ENCODE data around the gene INTS1. TPM values are rescaled to one million over a fixed set of nuclear protein-coding genes. Genes with fewer than 3 reads are reported as not detected.

INTS1 gene
- total RNA-seq, 2 donors from 2014 or later, result 66.3 to 72.9 TPM

DNA sequence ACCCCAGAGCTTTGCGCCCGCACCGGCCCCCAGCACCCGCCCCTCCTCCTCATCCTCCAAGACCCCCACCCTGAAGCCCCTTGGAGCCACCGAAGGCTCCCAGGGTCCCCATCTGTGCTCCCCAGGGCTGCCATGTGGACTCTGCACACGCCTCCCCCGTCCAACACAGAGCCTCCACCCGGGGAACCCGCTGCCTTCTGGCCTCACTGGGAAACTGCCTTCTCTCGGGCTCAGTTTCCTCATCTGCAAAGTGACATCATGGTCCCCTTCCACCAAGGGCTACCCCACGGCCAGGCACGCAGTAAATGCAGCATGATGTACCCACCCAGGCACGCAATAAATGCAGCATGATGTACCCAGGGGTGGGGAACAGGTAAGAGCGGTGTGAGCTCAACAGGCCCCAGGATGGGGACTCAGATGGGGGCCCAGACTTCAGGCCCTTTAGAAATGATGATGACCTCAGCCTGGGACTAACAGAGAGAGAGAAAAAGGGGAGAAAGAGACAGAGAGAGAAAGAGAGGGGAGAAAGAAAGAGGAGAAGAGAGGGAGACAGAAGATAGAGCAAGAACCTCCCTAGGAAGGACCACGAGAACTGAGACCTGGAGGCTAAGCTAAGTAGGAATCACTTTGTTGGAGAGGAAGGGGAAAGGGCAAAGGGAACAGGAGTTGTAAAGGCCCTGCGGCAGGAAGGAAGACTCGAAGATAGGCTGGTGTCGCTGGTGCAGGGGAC lies 42.4 kb downstream of the INTS1 start:
- Histone ChIP-seq H3K27ac (peak overlapping the region in 1 of 4 donors; percentile 87), H3K4me1 (peaks cover 49% of the 10 kb centered on the region), H3K27me3 (no peaks in the 10 kb centered on the region), H3K9me3 (no peaks in the 10 kb centered on the region), H3K4me3 (no peak overlapping the region), H3K36me3 (replicated peaks in 1 of 2; ENCODE audit: insufficient read depth in 1 of 2, low read depth in 2 of 2) (no peaks in the 10 kb centered on the region)
- ATAC-seq, result no peak
- no peak for DNase-seq
- 56 to 70% methylated on average over 17 to 18 of the region's 18 CpGs for WGBS, 2 donors
- TF ChIP-seq POLR2A (IDR thresholded peaks at IDR 0.05), result no peak
- TF ChIP-seq, protein P1, sequence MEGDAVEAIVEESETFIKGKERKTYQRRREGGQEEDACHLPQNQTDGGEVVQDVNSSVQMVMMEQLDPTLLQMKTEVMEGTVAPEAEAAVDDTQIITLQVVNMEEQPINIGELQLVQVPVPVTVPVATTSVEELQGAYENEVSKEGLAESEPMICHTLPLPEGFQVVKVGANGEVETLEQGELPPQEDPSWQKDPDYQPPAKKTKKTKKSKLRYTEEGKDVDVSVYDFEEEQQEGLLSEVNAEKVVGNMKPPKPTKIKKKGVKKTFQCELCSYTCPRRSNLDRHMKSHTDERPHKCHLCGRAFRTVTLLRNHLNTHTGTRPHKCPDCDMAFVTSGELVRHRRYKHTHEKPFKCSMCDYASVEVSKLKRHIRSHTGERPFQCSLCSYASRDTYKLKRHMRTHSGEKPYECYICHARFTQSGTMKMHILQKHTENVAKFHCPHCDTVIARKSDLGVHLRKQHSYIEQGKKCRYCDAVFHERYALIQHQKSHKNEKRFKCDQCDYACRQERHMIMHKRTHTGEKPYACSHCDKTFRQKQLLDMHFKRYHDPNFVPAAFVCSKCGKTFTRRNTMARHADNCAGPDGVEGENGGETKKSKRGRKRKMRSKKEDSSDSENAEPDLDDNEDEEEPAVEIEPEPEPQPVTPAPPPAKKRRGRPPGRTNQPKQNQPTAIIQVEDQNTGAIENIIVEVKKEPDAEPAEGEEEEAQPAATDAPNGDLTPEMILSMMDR (IDR thresholded peaks at IDR 0.05), result no peak
- intact Hi-C loops (cut with DNase I), result no loop called here

DNA sequence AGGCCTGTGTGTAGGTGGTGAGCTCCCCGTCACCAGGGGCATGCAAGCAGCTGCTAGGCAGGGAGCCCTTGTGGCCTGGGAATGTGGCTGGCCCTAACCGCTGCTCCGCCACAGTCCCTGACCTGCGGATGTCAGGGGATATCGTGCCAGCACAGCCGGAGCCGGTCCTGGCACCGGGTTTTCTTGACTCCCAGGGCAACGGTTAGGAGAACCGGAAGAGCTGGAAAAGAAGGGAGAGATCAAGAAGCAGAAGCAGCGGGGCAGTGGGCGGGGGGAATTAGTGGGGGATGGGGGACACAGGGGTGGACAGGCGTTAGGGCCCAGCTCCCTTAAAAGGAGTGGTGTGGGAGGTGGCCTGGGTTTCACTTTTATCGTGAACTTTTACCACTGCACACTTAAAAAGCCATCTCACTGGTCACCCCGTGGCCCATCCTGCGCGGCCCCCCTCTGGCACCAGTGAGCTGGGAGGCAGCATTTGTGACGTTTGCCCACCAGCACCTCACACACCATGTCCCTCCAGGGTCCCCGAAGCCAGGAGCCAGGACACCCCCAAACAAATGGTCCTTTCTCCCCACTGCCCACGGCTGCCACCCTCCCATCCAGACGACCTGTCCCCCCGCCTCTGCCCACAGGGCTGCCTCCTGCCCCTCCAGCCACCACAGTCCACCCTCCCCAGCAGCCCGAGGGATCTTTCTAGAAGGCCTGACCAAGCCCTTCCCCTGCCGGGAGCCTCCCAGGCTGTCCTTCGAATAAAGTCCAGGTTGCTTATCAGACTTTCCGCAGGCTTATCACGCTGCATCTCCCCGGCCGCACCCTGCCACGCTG lies 43.2 kb downstream of the INTS1 start:
- ATAC-seq (peak; percentile 18), DNase-seq (peak; percentile 73 to 81 (median 78))
- H3K4me1 ChIP-seq, result peaks cover 46% of the 10 kb centered on the region
- H3K27me3 ChIP-seq, result no peaks in the 10 kb centered on the region
- H3K27ac ChIP-seq, result peak overlapping the region; percentile 65 to 87 (median 76)
- H3K4me3 ChIP-seq, result no peak overlapping the region
- intact Hi-C loops (cut with DNase I), result no loop called here
- 7 to 9% methylated on average over 28 to 30 of the region's 30 CpGs for WGBS, 2 donors
- H3K36me3 ChIP-seq (replicated peaks in 1 of 2; ENCODE audit: insufficient read depth in 1 of 2, low read depth in 2 of 2), result no peaks in the 10 kb centered on the region
- H3K9me3 ChIP-seq, result no peaks in the 10 kb centered on the region
- peak in 1 of 3 donors; percentile 33 for TF ChIP-seq POLR2A (IDR thresholded peaks at IDR 0.05)
- TF ChIP-seq, protein P1 (IDR thresholded peaks at IDR 0.05), result no peak

- H3K4me1 ChIP-seq, result peaks cover 55% of the 10 kb centered on the region
- H3K27me3 ChIP-seq, result no peaks in the 10 kb centered on the region
- 7 to 21% methylated on average over 17 to 30 of the region's 30 CpGs for WGBS, 2 donors
- no peak for TF ChIP-seq POLR2A (IDR thresholded peaks at IDR 0.05)
- TF ChIP-seq, protein P1 (IDR thresholded peaks at IDR 0.05), result no peak
- no peaks in the 10 kb centered on the region for H3K36me3 ChIP-seq (replicated peaks in 1 of 2; ENCODE audit: insufficient read depth in 1 of 2, low read depth in 2 of 2)
- peak overlapping the region; percentile 65 to 87 (median 76) for H3K27ac ChIP-seq
- intact Hi-C loops (cut with DNase I), result no loop called here
- H3K9me3 ChIP-seq, result no peaks in the 10 kb centered on the region
- H3K4me3 ChIP-seq, result peak overlapping the region; percentile 32 to 54
- DNase-seq, result peak; percentile 38 to 46 (median 42)
- no peak for ATAC-seq
Measured at GRCh38 chr7:1459920-1460820, 44.0 kb downstream of the INTS1 start.

DNA sequence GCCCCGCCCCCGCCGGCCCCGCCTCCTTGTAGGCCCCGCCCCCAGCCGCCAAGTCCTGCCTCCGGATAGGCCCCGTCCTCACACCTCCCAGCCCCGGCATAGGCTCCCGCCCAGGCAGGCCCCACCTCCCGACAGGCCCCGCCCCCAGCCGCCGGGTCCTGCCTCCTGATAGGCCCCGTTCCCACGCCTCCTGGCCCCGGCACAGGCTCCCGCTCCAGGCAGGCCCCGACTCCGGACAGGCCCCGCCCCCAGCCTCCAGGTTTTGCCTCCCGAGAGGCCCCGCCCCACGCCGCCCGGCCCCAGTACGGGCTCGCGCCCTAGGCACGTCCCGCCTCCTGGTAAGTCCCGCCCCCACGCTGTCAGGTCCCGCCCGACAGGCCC lies 44.7 kb downstream of the INTS1 start:
- Histone ChIP-seq H3K4me1 (peaks cover 61% of the 10 kb centered on the region), H3K9me3 (no peaks in the 10 kb centered on the region), H3K4me3 (peak overlapping the region in 1 of 2 donors; percentile 74), H3K27me3 (no peaks in the 10 kb centered on the region), H3K36me3 (replicated peaks in 1 of 2; ENCODE audit: insufficient read depth in 1 of 2, low read depth in 2 of 2) (no peaks in the 10 kb centered on the region), H3K27ac (peak overlapping the region; percentile 73 to 91 (median 83))
- DNase-seq (peak; percentile 100), ATAC-seq (peak; percentile 87)
- WGBS, 2 donors, result 0% methylated on average over 23 of the region's 35 CpGs; no CpG with 5 or more reads in 1 of the 2 donors
- no peak for TF ChIP-seq POLR2A (IDR thresholded peaks at IDR 0.05)
- intact Hi-C loops (cut with DNase I), result no loop called here
